Activated naive CD4-positive, alpha-beta T cell (primary cell): ENCODE results near the gene KCNAB1.

ENCODE experiments used
- DNase-seq, 4 experiments: peaks; one replicate each; lab custom pipeline; 2025; lab: John Stamatoyannopoulos, UW

Gene KCNAB1

DNA sequence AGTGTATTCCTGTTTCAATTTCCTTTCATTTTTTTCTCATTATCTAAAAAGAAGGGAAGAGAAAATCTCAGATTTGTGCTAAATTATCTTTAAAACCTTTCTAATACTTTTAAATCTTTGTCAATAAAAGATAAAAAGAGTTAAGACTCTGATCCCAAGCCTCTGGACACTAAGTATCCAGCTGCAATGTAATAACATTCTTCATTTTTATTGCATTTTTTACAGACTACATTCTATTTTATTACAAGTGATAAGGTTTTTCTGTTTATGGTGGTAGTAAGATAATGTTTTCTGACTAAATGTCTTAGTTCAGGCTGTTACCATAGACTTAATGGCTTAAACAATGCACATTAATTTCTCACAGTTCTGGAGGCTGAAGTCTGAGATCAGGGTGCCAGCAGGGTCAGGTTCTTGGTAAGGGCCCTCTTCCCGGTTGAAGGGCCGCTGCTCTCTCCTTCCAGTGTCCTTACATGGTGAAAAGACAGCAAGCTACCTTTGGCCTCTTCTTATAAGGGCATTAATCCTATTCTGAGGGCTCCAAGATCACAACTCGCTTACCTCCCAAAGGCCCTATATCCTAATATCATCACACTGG, 19.7 kb downstream of the KCNAB1 start:
- no peak for DNase-seq

GRCh38 chr3:156142702-156143101, 22.3 kb downstream of the KCNAB1 start:
- DNase-seq, result no peak

- DNase-seq, result no peak
Measured at GRCh38 chr3:156143136-156143535, 22.8 kb downstream of the KCNAB1 start.

DNA sequence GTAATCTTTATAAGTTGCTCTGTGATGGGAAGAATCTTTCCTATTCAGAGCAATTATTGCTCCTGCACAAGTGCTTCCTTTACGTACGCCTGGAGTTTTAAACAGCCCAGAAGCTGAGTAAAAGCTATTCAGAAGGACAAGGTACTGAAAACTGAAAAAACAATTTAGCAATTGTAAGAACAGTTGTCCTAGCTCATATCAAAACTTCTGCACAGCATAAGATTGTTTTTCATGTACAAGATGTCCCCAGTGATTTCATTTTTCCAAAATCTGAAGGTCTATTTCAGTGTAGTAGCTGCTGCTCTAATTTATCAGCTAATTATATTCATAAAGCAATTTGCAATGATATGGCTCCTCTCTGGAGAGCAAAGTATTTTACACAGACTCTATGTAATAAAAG, 23.7 kb downstream of the KCNAB1 start:
- DNase-seq, result no peak

- no peak for DNase-seq
Measured at GRCh38 chr3:156145866-156146265, 25.5 kb downstream of the KCNAB1 start.

GRCh38 chr3:156148345-156148945, 28.1 kb downstream of the KCNAB1 start:
- DNase-seq, result no peak

DNA sequence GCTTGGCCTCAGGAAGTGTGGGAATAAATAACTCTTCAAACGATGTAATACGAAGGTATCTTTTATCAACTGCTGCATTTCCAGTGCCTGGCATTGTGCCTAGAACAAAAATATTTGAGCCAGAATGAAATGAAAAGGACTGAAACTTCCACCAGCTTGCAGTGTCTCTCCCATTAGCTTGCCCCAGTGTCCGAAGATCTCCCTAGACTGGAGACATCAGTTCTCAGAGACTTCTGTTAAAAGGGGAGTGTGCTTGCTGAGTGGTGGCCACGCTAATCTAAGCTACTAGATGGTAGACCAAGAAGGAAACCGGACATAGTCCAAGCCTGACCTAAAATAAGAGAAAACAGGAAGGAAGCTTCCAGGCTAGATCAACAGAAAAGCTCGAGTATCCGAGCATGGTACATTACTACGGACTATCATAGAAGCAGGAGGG, 28.6 kb downstream of the KCNAB1 start:
- no peak for DNase-seq

- DNase-seq, result no peak
Measured at GRCh38 chr3:156149876-156150275, 29.5 kb downstream of the KCNAB1 start.

DNA sequence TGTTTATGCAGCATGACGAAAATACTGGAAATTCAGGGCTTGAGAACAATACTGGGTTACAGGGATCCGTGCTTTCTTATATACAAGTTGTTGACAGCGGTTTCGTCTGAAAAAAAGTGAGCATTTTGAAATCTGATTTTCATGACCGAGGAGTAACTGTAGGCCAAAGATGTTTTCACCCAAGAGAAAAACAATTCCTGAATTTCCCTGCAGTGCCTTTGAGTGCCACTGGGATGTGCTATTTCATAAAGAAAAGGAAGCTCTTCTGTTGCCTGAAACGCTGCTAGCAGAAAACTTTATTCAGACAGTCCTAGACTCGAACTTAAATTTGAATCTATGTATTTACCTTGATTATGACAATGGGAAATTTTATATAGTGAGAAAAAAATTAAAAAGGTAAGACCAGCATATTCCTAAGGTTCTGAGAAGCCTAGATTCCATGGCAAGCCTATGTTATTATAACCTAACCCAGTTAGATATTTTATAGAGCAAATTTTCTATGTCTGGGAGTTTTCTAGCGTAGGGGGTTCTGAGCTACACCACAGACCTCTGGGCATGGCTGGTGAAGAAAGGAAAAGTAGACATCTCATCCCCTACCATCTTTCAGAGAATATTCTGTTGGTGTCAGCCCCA, 30.2 kb downstream of the KCNAB1 start:
- no peak for DNase-seq

DNA sequence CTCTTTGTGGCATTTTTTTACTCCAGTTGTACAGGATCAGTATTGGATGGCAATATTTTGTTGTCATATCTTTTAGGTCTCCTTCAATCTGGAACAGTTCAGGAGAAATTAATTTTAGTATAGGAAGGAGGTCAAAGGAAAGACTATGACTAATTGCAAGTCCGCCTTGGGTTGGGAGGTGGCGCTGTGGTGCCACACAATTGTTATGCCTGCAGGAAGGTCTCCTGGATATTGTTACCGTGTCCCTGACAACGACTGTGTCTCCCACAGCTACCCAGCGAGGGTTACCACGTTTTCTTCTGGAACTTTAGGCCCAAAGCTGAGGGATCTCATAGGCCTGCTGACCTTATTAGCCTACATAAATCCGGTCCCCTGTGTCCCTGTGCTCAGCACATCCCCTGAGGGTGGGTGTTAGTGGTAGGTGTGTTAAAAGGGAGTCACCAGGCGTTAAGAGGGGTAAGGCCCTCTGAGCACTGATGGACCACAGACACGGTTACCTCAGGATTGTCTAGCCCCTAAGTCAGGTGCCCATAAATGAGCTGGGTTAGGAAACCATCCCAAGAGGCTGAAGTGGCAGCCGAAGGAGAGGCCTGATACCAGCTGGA, 31.5 kb downstream of the KCNAB1 start:
- peak in 3 of 4 experiments; percentile 6 to 31 (median 13) for DNase-seq

DNA sequence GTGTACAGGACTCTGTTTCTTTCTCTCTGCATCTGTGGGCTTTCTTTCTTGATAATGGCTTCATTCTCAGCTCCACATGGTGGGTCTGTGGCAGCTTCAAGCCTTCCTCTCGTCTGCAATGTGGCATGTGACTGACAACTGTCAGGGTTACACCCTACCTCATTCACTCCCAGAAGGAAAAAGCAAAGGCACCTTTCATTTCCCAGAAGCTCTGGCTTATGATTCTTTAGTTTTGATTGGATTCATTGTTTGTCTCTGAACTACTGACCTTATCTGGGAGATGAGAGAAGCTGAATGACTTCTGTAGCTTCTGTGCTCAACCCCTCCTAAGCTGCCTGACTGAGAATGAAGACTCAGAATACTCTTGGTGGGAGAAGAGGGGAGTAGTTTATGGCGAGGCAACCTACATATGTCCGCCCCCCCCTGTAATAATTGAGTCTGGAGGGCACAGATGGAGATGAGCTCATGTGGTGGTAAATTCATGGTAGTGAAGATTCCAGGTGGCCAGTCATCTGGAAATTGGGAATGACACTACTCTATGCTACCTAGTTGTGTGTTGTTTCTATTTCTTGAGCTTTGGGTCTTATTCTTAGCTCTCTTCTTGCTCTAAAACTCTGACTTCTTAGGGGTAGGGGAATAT, 38.4 kb downstream of the KCNAB1 start:
- no peak for DNase-seq

- no peak for DNase-seq
Measured at GRCh38 chr3:156160647-156161046, 40.3 kb downstream of the KCNAB1 start.

GRCh38 chr3:156161172-156161571, 40.8 kb downstream of the KCNAB1 start:
- DNase-seq, result no peak

DNA sequence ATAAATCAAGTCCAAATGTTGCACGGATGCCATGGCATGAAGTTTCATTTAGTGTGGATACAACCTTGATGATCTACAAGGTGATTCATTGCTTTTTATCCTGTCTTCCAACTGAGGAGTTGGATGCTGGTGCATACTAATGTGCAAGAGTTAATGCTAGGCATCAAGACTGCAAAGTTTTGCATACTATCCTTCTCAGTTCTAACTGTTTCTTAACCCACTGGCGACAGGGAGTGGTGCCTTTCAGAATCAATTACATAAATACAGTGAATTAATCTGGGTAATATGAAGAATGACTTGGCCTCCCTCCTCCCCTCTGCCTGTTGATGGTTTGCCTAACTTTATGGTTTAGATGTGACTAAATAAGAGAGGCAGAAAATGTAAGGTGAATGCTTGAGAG, 43.5 kb downstream of the KCNAB1 start:
- DNase-seq, result no peak

- no peak for DNase-seq
Measured at GRCh38 chr3:156166808-156167207, 46.4 kb downstream of the KCNAB1 start.

GRCh38 chr3:156170571-156170970, 50.2 kb downstream of the KCNAB1 start:
- DNase-seq, result no peak

DNA sequence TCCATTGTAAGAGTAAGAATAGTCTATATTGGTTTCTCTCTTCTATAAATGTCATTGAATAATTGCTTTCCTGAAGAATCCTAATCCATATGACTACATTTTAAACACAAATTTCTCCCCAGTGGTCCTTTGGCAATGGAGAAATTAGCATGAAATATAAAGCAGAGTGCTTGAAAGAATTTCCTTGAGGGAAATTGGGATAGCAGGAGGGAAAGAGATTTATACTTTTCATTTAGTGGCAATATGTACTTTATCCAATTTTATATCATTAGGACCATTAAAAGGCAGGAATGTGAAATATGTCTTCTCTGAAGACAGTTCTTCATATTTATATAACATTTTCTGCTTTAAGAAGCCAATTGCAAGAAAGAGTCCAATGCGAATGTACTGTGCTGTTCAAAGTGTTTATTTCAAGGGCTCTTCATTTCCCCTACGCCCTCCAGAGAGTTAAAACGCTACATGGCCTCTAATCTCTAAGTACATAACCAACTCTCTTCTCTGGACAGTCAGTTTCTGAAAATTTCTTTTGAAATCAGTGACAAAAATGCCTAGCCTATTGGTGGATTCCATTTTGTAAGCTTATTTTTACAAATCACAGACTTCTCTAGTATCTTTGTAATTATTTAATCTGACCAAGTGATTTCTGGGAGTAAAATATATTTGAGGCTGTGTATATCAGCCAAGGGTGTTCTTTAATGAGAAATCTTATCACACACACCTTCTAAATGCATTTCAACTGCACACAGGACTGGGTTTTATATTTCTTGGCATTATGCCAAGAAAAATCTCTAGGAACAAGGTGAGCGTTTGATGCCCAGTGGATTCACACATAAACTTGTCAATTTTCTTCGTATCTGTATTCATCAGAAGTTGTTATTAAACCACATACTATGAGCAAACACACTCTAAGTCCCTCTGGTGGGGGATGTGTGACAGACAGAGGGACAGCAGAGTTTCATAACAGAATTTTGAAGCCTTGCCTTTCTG, 51.2 kb downstream of the KCNAB1 start:
- no peak for DNase-seq

DNA sequence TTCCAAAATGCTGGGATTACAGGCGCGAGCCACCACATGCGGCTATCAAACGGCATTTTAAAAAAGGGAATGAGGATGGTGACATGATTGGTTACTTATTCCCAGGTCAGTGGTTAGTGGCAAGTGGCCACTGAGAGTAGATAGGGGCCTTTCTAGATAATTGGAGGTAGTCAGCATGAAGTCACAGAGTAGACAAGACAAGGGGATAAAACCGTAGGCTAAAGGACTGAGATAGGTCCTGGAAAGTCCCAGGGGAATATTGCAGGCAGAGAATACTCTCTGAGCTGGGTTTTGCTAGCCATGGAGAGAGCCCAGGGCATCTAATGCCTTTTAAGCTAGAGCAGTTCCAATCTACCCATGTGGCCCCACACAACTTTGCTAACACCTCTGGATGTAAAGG, 52.2 kb downstream of the KCNAB1 start:
- DNase-seq, result no peak

DNA sequence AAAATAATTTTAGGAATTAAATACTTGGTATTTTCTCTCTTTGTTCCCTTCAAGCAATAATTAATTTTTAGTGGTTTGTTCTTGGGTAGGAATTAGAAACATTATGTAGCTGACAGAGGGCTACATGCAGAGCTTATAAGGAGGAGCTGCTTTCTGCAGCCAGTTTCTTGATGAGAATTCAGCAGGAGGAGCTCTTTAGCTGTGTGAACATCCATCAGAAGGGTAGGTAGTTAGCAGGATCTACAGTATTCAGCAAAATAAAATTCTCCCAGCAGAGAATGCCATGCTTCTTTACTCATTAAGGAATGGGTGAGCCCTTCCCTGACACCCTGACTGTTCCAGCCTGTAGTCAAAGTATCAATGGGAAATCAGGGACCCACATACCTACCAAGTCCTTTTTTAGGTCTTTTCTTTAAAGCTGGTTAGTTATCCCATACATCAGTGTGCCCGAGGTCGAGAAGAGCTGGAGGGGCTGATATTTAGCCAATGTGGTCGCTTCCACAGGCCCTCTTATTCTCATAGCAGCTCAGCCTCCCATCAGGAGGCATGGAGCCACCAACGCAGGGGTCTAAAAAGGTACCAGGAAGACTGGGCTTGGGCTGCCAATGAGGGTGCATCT, 54.0 kb downstream of the KCNAB1 start:
- DNase-seq, result no peak

GRCh38 chr3:156175570-156175969, 55.2 kb downstream of the KCNAB1 start:
- no peak for DNase-seq

GRCh38 chr3:156176048-156176447, 55.7 kb downstream of the KCNAB1 start:
- no peak for DNase-seq
